Measurements from ENCODE around the gene GOLGA6L2. TPM values are rescaled to one million over a fixed set of nuclear protein-coding genes. Genes with fewer than 3 reads are reported as not detected.
"Not testable (repeated sequence)": the region's sequence is repeated elsewhere in the genome, so short reads cannot be mapped to it uniquely, and the experiment has no call there.

The GOLGA6L2 gene
- total RNA-seq, 2 experiments from 2014 or later, result not detected

DNA sequence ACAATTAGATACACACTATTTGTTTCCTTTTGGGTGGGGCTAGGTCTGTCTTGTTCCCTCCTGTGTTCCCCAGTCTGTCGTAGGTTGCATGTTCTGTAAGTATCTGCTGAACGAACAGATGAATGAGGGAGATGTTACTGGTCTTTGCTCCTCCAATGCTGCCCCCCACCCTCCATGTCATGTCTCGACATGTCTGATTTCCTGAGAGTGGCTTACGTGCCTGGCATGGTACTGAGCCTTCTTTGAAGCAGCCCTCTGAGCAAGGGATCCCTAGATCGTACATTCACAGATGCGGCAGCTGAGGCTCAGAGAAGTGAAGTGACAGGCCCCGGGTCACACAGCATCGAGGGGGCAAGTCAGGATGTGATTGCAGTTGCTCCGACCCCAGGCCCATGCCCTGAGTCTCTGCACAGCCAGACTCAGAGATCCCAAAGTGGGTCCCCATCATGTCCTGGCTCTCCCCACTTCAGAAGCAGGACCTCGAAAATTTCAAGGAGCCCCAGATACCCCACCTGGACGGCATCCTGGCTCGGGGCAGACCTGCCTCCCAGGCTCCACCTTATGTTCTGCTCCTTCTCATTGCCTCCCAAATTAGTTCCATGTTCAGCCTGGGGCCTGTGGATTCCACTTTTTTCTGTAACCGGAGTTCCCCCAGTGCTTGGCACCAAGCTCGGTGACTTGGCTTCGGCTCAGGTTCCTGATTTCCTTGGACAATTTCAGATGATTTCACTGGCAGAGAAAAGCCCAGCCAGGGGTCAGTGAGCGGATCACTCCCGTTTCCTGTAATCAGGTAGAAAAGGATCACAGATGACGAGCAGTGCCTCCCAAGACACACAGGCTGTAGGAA, 24.7 kb downstream of the GOLGA6L2 start:
- Mint-ChIP-seq H3K27ac (no peak overlapping the region), H3K4me1 (ENCODE audit: low read depth) (no peaks in the 10 kb centered on the region), H3K4me3 (no peak overlapping the region), H3K27me3 (ENCODE audit: low read depth) (no peaks in the 10 kb centered on the region), H3K36me3 (ENCODE audit: low read depth) (no peaks in the 10 kb centered on the region), H3K9me3 (no peaks in the 10 kb centered on the region)
- no peak for DNase-seq
- CTCF ChIA-PET, result no interaction called here
- intact Hi-C loops (cut with micrococcal nuclease), result no loop called here

DNA sequence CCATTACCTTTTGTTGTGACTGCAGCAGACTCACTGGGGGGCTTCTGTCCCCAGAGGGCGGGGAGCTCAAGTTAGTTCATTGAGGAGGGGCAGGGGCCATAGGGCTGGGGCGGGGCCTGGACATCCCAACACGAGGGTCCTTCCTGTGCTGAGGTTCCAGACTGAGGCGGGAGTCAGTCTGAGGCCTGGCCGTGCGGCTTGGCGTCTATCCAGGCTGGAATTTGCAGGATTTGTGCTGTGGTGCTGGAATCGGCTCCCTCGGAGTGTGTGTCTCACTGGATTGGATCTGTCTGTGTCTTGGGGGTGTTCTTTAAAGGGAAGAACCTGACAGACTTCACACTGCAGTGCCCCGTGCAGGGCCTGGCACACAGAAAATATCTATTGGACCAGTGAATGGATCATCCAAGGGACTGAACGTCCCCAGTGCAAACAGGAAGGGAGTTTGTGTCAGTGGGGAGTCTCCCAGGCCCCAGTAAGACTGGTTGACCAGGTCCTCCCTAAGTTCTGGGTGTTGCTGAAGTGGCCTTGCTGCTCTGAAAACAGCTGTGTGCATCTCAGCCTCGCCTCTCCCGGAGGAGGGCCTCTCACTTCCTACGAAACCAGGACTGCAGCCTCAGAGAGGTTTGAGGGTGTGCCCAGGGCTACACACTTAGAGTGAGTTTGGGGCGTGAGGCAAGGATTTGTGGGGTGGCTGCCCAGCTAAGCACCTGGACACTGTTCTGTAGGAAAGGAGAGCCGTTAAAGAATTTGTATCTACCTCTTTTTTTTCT, 26.1 kb downstream of the GOLGA6L2 start:
- Mint-ChIP-seq H3K4me1 (ENCODE audit: low read depth) (no peaks in the 10 kb centered on the region), H3K4me3 (no peak overlapping the region), H3K27ac (no peak overlapping the region), H3K27me3 (ENCODE audit: low read depth) (no peaks in the 10 kb centered on the region), H3K9me3 (no peaks in the 10 kb centered on the region), H3K36me3 (ENCODE audit: low read depth) (no peaks in the 10 kb centered on the region)
- no peak for DNase-seq
- CTCF ChIA-PET, result no interaction called here
- intact Hi-C loops (cut with micrococcal nuclease), result no loop called here

DNA sequence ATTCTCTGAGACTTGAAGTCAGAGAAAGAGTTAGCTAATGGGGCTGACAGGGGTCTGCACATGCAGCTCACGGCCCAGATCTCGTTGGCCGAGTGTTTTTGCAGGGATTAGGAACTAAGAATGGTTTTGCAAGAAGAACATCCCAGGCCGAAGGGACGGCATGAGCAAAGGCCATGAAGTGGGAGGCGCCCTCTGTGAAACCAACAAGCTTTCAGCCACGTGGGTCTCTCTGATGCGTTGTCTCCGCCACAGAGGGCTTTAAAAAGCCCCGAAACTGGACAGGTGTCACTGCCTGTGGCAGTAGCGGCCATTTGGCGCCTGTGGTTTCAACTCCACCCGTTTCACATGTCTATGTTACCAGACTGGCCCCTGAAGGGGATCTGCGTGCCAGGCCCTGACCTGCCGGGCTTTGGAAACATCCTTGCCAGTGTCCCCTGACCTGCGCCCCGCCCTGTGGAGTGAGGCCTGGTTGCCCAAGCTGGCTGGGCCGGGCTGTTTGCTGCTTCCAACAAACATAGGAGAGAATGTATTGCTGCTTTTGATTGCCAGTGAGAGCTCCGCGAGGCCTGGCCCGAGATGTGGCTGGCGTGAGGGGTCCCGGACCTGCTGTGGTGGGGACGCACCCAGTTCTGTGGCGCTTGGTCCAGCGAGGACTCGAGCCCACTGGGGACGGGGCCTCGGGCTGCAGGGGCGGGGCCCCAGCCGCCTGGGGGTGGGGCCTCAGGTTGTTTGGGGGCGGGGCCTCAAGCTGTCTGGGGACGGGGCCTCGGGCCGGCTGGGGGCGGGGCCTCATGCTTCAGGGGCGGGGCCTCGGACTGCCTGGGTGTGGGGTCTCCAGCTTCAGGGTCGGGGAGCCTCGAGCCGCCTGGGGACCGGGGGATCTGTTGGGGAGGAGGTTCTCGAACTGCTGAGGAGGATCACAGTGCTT, 30.4 kb downstream of the GOLGA6L2 start:
- Mint-ChIP-seq H3K36me3 (ENCODE audit: low read depth) (no peaks in the 10 kb centered on the region), H3K4me1 (ENCODE audit: low read depth) (no peaks in the 10 kb centered on the region), H3K4me3 (no peak overlapping the region), H3K27ac (no peak overlapping the region), H3K27me3 (ENCODE audit: low read depth) (no peaks in the 10 kb centered on the region), H3K9me3 (peaks cover 2% of the 10 kb centered on the region)
- intact Hi-C loops (cut with micrococcal nuclease), result no loop called here
- no peak for DNase-seq
- CTCF ChIA-PET, result no interaction called here

DNA sequence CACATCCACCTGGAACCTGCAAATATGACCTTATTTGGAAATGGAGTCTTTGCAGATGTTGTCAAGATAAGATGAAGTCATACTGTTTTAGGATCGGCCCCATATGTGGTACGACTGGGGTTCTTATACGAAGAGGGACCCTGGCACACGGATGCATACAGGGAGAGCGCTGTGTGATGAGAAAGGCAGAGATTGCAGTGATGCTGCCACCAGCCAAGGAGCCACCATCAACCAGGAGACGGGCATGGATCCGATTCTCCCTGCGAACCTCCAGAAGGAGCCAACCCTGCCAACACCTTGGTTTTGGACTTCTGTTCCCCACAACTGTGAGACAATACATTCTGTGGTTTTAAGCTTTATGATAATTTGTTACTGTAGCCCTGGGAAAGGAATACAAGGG, 31.2 kb downstream of the GOLGA6L2 start:
- H3K4me1 Mint-ChIP-seq (ENCODE audit: low read depth); DNase-seq; CTCF ChIA-PET; intact Hi-C loops (cut with micrococcal nuclease); H3K27me3 Mint-ChIP-seq (ENCODE audit: low read depth); H3K27ac Mint-ChIP-seq; H3K9me3 Mint-ChIP-seq; H3K4me3 Mint-ChIP-seq; H3K36me3 Mint-ChIP-seq (ENCODE audit: low read depth): not testable (repeated sequence)

DNA sequence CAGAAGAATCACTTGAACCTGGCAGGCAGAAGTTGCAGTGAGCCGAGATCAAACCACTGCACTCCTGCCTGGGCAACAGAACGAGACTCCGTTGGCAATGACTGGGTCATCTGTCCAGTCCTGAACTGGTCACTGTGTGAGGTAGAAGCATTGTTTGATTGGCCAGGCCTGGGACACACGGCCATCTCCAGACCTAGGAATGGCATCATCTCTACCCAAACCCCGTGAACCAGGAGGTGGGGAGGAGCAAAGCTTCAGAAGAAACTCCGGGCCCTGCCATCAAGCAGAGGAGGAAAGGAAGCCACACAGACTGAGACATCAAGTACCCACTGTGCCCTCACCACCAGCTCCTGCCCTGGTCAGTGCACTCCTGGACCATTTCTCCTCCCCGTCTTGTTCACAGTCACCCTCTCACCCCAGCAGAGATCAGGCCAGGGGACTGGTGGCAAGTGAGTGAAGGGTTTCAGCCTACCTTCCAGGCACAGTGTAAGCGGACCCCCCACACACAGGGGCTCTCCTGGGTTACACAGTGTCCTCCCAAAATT, 31.6 kb downstream of the GOLGA6L2 start:
- Mint-ChIP-seq H3K4me3 (no peak overlapping the region), H3K27me3 (ENCODE audit: low read depth) (no peaks in the 10 kb centered on the region), H3K9me3 (peaks cover 2% of the 10 kb centered on the region), H3K4me1 (ENCODE audit: low read depth) (no peaks in the 10 kb centered on the region), H3K27ac (peak overlapping the region; percentile 34), H3K36me3 (ENCODE audit: low read depth) (no peaks in the 10 kb centered on the region)
- intact Hi-C loops (cut with micrococcal nuclease), result no loop called here
- no peak for DNase-seq
- CTCF ChIA-PET, result no interaction called here

DNA sequence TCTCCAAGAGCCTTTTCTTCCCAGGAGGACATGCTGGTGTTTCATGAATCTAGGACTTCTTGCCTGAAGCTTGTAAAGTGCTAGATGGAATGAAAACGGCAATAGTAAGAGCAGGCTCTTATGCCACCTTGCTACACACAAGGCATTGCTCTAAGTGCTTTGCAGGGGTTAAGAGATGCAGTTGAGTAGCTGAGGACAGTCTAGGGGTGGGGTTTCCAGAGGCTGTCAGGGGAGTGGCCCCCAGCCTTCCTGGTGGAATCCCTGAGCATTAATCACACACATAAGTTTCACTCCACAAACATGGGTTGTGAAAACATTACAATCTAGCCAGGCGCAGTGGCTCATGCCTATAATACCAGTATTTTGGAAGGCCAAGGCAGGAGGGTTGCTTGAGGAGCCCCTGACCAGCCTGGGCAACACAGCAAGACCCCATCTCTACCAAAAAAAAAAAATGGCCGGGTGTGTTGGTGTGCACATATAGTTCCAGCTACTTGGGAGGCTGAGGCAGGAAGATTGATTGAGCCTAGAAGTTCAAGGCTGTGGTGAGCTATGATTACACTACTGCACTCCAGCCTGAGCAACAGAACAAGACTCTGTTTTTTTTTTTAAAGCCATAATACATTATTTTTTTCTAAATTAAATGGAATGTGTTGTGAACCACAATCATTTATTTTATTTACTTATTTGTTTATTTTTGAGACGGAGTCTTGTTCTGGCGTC, 34.0 kb downstream of the GOLGA6L2 start:
- H3K36me3 Mint-ChIP-seq (ENCODE audit: low read depth); intact Hi-C loops (cut with micrococcal nuclease); H3K4me1 Mint-ChIP-seq (ENCODE audit: low read depth); DNase-seq; H3K27me3 Mint-ChIP-seq (ENCODE audit: low read depth); H3K4me3 Mint-ChIP-seq; H3K27ac Mint-ChIP-seq; H3K9me3 Mint-ChIP-seq; CTCF ChIA-PET: not testable (repeated sequence)

DNA sequence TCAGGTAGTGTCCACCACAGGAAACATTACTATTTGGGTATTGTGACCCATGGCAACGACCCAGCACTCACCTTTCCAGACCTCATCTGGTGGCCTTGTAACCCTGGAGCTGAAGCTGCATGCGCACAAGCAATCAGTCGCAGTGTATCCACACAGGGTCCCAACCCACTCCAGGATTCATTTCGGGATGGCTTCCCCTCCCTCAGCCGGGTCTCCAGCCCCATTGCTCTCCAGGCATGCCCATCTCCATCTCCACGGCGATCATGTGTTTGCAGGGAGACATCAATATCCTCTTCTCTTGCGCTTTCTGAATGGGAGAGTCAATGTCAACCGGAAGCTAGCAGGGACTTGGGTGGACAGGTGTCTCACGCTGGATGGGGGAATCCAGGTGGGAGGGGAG, 35.2 kb downstream of the GOLGA6L2 start:
- CTCF ChIA-PET, result no interaction called here

DNA sequence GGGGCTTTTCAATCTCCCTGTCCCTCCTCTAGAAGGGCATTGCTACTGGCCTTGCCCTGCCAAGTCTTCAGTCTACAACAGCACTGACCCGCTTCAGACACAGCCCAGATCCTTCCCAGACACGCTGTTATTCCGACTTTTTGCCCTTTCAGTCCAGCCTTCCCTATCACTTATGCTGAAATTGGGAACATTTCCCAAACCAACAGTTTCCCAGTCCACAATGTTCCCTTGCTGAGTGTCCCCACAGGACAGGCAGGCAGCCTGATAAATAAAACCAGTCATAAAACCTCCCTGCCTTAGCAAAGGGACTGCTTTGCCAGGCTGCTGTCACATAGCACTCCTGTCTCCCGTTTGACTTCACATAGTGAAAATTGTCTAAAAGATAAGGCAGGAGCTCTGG, 43.5 kb downstream of the GOLGA6L2 start:
- H3K27ac Mint-ChIP-seq, result no peak overlapping the region
- H3K9me3 Mint-ChIP-seq, result no peaks in the 10 kb centered on the region
- no peaks in the 10 kb centered on the region for H3K4me1 Mint-ChIP-seq (ENCODE audit: low read depth)
- DNase-seq, result no peak
- no peak overlapping the region for H3K4me3 Mint-ChIP-seq
- H3K27me3 Mint-ChIP-seq (ENCODE audit: low read depth), result peaks cover 2% of the 10 kb centered on the region
- CTCF ChIA-PET, result interaction anchor here (0.6 kb wide), 1 partner anchor 1473 kb away, joined by 3 read pairs; no protein-coding TSS in a partner anchor
- intact Hi-C loops (cut with micrococcal nuclease), result no loop called here
- no peaks in the 10 kb centered on the region for H3K36me3 Mint-ChIP-seq (ENCODE audit: low read depth)

More for the DNA sequence above, 35.2 kb downstream of the GOLGA6L2 start:
- Mint-ChIP-seq H3K4me3 (no peak overlapping the region), H3K27ac (no peak overlapping the region), H3K27me3 (ENCODE audit: low read depth) (peaks cover 3% of the 10 kb centered on the region), H3K4me1 (ENCODE audit: low read depth) (no peaks in the 10 kb centered on the region), H3K9me3 (peaks cover 2% of the 10 kb centered on the region), H3K36me3 (ENCODE audit: low read depth) (no peaks in the 10 kb centered on the region)
- intact Hi-C loops (cut with micrococcal nuclease), result no loop called here
- no peak for DNase-seq

DNA sequence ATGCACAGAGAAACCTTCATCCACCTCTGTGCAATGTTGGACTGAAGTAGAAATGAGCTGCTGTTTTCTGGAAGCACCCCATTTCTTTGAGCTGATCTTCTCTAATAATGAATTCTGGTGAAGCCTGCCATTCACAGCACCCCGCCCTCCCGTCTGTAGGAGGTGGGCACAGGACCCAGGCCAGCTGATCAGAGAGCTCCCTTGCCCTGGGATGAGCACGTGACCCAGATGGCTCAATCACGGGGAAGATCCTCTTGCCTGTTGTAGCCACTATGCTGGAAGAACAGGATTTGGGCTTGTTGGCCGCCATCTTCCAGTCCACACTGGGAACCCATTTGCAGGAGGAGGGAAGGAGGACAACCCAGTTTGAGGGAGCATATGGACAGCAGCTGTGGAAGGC, 44.5 kb downstream of the GOLGA6L2 start:
- Mint-ChIP-seq H3K36me3 (ENCODE audit: low read depth) (no peaks in the 10 kb centered on the region), H3K9me3 (no peaks in the 10 kb centered on the region), H3K4me3 (no peak overlapping the region), H3K27me3 (ENCODE audit: low read depth) (peaks cover 4% of the 10 kb centered on the region), H3K27ac (no peak overlapping the region), H3K4me1 (ENCODE audit: low read depth) (no peaks in the 10 kb centered on the region)
- no peak for DNase-seq
- CTCF ChIA-PET, result interaction anchor here (1.3 kb wide), 1 partner anchor 366 kb away, joined by 3 read pairs; no protein-coding TSS in a partner anchor
- intact Hi-C loops (cut with micrococcal nuclease), result no loop called here

DNA sequence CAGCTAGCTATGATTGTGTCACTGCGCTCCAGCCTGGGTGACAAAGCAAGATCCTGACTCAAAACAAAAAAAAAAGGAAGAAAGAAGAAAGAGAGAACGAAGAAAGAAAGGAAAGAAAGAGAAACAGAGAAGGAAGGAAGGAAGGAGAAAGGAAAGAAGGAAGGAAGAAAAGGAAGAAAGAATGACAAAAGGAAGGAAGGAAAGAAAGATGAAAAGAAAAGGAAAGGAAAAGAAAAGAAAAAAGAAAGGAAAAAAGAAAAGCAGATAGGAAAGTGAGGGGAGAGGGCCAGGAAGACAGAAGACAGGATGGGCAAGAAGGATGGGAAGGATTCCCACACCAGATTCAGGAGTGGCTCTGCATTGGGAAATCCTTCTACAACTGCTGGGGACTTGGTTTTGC, 44.9 kb downstream of the GOLGA6L2 start:
- intact Hi-C loops (cut with micrococcal nuclease), result no loop called here
- Mint-ChIP-seq H3K36me3 (ENCODE audit: low read depth) (no peaks in the 10 kb centered on the region), H3K4me3 (no peak overlapping the region), H3K27ac (no peak overlapping the region), H3K4me1 (ENCODE audit: low read depth) (no peaks in the 10 kb centered on the region), H3K9me3 (no peaks in the 10 kb centered on the region), H3K27me3 (ENCODE audit: low read depth) (peaks cover 4% of the 10 kb centered on the region)
- CTCF ChIA-PET, result interaction anchor here (0.9 to 1.3 kb wide), 2 partner anchors 18 to 366 kb away, joined by 3 read pairs; no protein-coding TSS in a partner anchor
- no peak for DNase-seq

DNA sequence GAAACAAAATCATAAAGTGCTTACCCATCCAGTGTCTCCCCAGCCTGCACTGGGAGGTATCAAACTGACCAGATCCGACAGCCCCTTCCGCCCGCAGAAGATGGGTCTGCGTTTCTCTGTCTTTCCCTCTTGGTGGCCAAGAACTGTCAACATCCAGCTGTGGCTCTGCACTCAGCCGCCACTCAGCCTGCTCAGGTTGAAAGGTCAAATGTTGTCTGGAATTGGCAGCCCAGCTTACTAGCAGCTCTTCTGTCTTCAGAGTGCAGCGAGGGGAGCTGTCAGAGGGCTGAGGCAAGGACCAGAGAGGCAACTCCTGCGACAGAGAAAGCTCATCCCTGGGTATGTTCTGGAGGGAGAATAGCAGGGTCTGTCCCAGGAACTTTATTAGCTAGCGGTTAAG, 45.4 kb downstream of the GOLGA6L2 start:
- no peak overlapping the region for H3K4me3 Mint-ChIP-seq
- CTCF ChIA-PET, result interaction anchor here (0.9 to 1.3 kb wide), 2 partner anchors 18 to 365 kb away, joined by 3 read pairs; no protein-coding TSS in a partner anchor
- H3K9me3 Mint-ChIP-seq, result no peaks in the 10 kb centered on the region
- H3K36me3 Mint-ChIP-seq (ENCODE audit: low read depth), result no peaks in the 10 kb centered on the region
- no peak for DNase-seq
- intact Hi-C loops (cut with micrococcal nuclease), result no loop called here
- H3K27ac Mint-ChIP-seq, result no peak overlapping the region
- H3K27me3 Mint-ChIP-seq (ENCODE audit: low read depth), result peaks cover 4% of the 10 kb centered on the region
- H3K4me1 Mint-ChIP-seq (ENCODE audit: low read depth), result no peaks in the 10 kb centered on the region

Measured in activated naive CD4-positive, alpha-beta T cell treated with anti-CD3 and anti-CD28 coated beads for 36 hours (primary cell).